Central memory CD4-positive, alpha-beta T cell (primary cell): Measurements from ENCODE around the gene TXK.

ENCODE experiments used
- DNase-seq: peaks from one replicate; pipeline ENCODE4 v3.0.0; 2022

The TXK gene

GRCh38 chr4:48133669-48134068 is 381 bp downstream of the TXK start:
- no peak for DNase-seq

DNA sequence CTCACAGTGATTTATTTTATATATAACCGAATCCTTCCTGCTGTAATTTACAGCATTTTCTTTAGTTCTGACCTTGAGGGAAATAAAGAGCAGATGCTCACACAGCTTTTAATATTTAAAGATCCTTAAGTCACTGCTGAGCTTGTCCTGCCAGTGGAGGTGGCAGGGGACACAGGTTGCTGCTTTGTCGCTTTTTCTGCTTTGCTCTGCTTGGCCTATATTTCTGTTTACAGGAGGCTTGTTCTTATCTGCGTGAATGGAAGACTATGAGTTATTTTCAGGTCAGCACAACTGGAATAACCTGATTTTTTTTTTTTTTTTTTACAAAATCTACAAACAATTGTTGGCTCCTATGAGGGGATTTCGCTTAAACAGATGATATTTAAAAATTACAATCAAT is 2.3 kb downstream of the TXK start:
- no peak for DNase-seq

DNA sequence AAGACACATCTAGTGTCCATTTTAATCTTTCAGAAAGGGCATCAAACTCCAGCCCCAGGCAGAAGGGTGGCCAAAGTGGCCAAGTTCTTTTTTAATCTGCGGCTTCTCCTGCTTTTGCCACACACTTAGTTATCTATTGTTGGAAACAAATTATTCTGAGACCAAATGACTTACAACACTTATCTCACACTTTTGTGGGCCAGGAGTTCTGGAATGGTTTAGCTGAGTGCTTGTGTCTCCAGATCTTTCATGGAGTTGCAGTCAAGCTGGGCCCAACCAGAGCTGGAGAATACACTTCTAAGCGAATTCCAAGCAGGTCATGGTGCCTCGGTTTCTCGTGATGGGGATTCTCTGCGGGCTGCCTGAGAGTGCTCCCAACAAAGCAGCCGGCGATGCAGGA is 4.0 kb downstream of the TXK start:
- DNase-seq: no peak

DNA sequence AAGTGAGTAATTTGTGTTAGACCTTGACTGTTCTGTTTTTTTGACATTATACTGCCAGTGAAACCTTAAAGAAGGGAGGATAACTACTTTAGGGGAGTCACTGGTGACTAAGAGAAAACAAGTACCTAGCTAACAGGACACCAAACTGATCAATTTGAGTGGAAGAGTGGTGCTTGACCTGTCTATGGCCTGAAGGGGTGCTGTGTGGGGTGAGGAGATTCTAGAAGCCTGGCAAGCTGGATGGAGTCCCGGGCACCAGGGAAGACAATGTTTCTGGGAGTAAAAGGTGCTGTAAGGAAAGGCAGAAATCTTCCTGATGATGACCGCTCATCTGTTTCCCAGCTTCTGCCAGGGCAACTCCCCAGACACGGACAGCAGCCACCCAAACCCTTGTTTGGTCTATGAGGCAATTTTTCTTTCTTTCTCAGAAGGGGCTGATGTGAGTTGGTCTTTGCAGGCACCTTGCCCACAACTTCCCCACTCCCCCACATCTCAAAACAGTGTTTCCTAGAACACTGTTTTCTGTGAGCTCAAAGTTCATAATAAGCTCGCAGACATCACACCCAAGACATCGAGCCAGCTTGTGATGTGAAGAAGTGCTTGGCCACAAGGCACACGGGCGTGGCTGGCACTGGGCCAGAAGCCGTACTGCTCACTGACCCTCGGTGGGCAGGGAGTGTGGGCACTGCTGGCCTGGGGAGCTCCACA is 4.6 kb downstream of the TXK start:
- DNase-seq: no peak

- peak; percentile 65 for DNase-seq
These were observed 6.2 kb downstream of the TXK start for GRCh38 chr4:48127682-48128404.

DNA sequence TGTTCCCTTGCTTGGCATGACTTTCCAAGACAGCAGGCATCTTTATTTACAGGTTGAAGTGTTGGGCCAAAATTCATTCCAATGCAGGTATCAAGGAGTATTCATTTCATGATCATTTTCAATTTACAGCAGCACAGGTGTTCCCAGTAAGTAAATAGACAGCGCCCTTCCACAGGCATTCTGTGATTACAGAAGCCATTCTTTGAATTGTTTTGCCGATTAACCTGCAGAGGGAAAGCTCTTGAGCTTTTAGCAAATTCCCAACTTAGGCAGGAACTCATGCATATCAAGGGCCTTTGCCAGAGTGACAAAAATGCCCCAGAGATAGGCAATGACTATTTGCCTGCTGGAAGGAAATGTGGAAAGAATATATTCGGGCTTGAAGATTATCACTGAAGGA is 6.8 kb downstream of the TXK start:
- DNase-seq: no peak

GRCh38 chr4:48126621-48127020 is 7.4 kb downstream of the TXK start:
- DNase-seq: no peak

GRCh38 chr4:48124870-48125269 is 9.2 kb downstream of the TXK start:
- no peak for DNase-seq

DNA sequence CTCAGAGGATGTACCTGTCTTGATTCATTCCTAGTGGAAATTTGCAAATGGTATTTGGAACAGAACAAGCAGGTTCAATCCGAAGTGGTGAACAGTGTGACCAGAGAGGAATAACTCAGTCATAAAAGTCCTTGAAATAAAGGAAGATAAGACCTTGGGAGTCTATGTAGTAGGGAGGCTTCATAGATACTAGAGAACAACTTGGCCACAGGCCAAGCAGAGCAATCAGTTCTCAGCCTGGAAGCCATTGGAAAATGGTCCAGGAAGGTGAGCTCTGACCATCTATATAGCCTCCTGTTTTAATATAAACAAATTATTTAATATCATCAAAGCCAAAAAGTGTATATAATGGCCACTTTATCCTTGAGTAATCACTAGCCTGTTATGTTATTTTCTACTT is 11.3 kb downstream of the TXK start:
- DNase-seq: no peak

GRCh38 chr4:48121180-48121579 is 12.9 kb downstream of the TXK start:
- no peak for DNase-seq

- no peak for DNase-seq
These were observed 13.9 kb downstream of the TXK start for GRCh38 chr4:48120132-48120531.

- DNase-seq: no peak
These were observed 14.4 kb downstream of the TXK start for GRCh38 chr4:48119646-48120045.

GRCh38 chr4:48118081-48118480 is 16.0 kb downstream of the TXK start:
- DNase-seq: no peak

- DNase-seq: no peak
These were observed 17.5 kb downstream of the TXK start for GRCh38 chr4:48116582-48116981.

GRCh38 chr4:48114412-48114811 is 19.6 kb downstream of the TXK start:
- DNase-seq: no peak

- DNase-seq: no peak
These were observed 21.9 kb downstream of the TXK start for GRCh38 chr4:48112017-48112667.

GRCh38 chr4:48110452-48110978 is 23.5 kb downstream of the TXK start:
- DNase-seq: no peak

GRCh38 chr4:48109413-48110263 is 24.4 kb downstream of the TXK start:
- peak; percentile 40 for DNase-seq

DNA sequence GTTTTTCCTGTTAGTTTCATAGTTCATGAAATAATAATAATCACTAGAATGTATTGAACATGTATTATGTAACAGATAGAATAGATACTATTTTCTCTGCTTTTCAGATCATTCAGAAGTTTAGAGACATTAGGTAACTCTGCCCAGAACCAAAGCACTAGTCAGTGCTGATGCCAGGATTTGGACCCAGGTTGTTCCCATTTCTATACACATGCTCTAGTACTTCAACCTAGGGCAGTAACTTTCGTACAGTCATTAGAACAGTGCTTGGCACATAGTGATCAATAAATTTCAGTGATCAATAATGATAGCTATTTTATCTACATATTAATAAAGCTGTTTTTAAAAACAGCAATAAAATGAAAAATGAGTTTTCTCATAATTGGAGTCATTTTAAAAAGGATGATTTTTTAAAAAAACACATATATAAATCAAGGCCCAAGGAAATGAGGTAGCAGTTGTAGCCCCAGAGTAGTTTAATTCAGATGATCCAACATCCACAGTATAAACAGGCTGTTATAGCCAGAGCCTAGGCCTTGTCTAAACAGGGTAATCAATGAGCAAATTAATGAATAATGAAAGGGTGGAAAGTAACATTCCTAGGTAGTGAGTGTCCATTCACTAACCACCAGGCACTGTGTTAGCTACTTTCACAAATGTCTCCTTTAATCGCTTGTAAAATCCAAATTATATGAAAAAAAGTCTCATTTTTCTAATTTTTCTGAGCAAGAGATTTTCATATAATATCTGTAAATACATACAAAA is 25.6 kb downstream of the TXK start:
- no peak for DNase-seq

DNA sequence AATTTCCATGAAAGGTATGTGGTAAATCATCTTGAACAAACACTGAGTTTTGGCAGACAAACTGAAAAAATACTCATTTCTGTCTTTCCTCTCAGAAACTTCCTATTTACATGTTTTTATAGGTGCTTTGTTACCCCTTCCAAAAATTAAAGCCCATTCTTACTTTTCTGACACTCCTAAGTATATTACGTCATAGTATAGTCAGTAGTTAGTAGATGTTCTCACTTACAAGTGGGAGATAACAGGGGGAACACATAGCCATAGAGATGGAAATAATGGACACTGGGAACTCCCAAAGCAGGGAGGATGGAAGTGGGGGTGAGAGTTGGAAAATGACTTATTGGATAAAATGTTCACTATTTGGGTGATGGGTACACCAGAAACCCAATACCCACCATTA is 28.8 kb downstream of the TXK start:
- DNase-seq: no peak

DNA sequence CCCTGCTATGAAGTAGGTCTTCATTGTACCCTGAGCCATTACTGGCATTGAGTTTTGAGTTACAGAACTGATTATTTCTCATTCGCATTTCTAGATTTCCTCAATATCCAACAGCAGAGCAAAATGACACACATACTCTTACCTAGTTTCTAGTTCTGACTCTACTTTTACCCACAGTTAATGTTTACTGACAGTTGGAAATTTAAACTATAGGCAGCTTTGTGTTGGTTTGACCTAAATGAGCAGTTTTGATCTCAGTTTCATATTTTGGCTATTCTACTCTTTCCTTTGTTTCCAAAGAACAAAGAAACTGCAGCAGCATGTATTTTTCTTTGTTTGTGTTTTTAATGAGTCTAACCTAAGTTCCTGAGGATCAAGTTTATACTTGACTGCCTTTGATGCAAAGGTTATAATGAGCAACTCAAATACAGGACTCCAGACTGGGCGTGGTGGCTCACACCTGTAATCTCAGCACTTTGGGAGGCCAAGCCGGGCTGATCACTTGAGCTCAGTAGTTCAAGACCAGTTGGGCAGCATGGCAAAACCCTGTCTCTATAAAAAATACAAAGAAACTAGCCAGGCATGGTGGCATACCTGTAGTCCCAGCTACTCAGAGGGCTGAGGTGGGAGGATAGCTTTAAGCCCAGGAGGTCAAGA is 30.4 kb downstream of the TXK start:
- no peak for DNase-seq

- no peak for DNase-seq
These were observed 31.7 kb downstream of the TXK start for GRCh38 chr4:48102303-48102702.
